GM23338 (cell line): ENCODE data around the gene ABHD3. TPM values are rescaled to one million over a fixed set of nuclear protein-coding genes. Genes with fewer than 3 reads are reported as not detected.

Experiments
- ATAC-seq: fragments of 200-7000 bp; cut with Tn5 transposase; 3 replicates; pipeline ENCODE4 v1.9.1; 2020
- DNase-seq: peaks from one replicate; pipeline ENCODE4 v3.0.0-alpha.2; 2015; ENCODE audit warnings: low spot score
- H2AFZ ChIP-seq: fragments of 200-600 bp; sonication (generic); 2 replicates; pipeline ENCODE4 v1.8.0; 2016; ENCODE audit warnings: antibody characterized with exemption, mild to moderate bottlenecking, moderate library complexity
- H3F3A ChIP-seq: fragments of 200-600 bp; sonication (generic); replicated peaks from 2 replicates; pipeline ENCODE4 v1.8.0; 2017; ENCODE audit warnings: antibody characterized with exemption, mixed run types, low read depth
- H3K27ac ChIP-seq: fragments of 200-600 bp; sonication (generic); 2 replicates; pipeline ENCODE4 v1.6.1; 2016; ENCODE audit warnings: low read depth
- H3K27me3 ChIP-seq: fragments of 200-600 bp; sonication (generic); 2 replicates; pipeline ENCODE4 v1.8.0; 2016; ENCODE audit warnings: mild to moderate bottlenecking, mixed run types, moderate library complexity; ENCODE audit not compliant: insufficient read depth
- H3K36me3 ChIP-seq: fragments of 200-600 bp; sonication (generic); 2 replicates; pipeline ENCODE4 v1.8.0; 2016; ENCODE audit warnings: mild to moderate bottlenecking; ENCODE audit not compliant: insufficient read depth
- H3K4me1 ChIP-seq: fragments of 200-600 bp; sonication (generic); 2 replicates; pipeline ENCODE4 v1.8.0; 2016; ENCODE audit warnings: mild to moderate bottlenecking, moderate library complexity; ENCODE audit not compliant: insufficient read depth
- H3K4me2 ChIP-seq: fragments of 200-600 bp; sonication (generic); 2 replicates; pipeline ENCODE4 v1.7.1; 2017; ENCODE audit warnings: mixed run types
- H3K4me3 ChIP-seq: fragments of 200-600 bp; sonication (generic); 2 replicates; pipeline ENCODE4 v1.6.1; 2016; ENCODE audit warnings: mixed run types
- H3K79me2 ChIP-seq: fragments of 200-600 bp; sonication (generic); replicated peaks from 2 replicates; pipeline ENCODE4 v1.8.0; 2017; ENCODE audit warnings: mild to moderate bottlenecking; ENCODE audit not compliant: insufficient read depth
- H3K9me2 ChIP-seq: fragments of 200-600 bp; sonication (generic); 2 replicates; pipeline ENCODE4 v1.8.0; 2017; ENCODE audit not compliant: insufficient read depth
- H4K20me1 ChIP-seq: fragments of 200-600 bp; sonication (generic); replicated peaks from 2 replicates; pipeline ENCODE4 v1.8.0; 2017; ENCODE audit warnings: mild to moderate bottlenecking; ENCODE audit not compliant: insufficient read depth
- H3K27ac Mint-ChIP-seq: 2 replicates; pipeline ENCODE4 v1.8.0; 2020; ENCODE audit warnings: inconsistent platforms, mild to moderate bottlenecking, moderate library complexity, mixed read lengths
- H3K27me3 Mint-ChIP-seq: 3 replicates; pipeline ENCODE4 v1.8.0; 2022; ENCODE audit warnings: low read depth, mild to moderate bottlenecking, moderate library complexity, mixed read lengths, inconsistent platforms; ENCODE audit not compliant: insufficient read depth, poor library complexity
- H3K36me3 Mint-ChIP-seq: 3 replicates; pipeline ENCODE4 v1.8.0; 2021; ENCODE audit warnings: low read depth, mild to moderate bottlenecking, inconsistent platforms, moderate library complexity, mixed read lengths
- H3K4me1 Mint-ChIP-seq: 3 replicates; pipeline ENCODE4 v1.8.0; 2020; ENCODE audit warnings: mild to moderate bottlenecking, inconsistent platforms, mixed read lengths
- H3K4me3 Mint-ChIP-seq: 3 replicates; pipeline ENCODE4 v1.8.0; 2021; ENCODE audit warnings: moderate library complexity, mild to moderate bottlenecking, inconsistent platforms, mixed read lengths
- H3K9me3 Mint-ChIP-seq: 3 replicates; pipeline ENCODE4 v1.8.0; 2020; ENCODE audit warnings: moderate library complexity, mild to moderate bottlenecking, inconsistent platforms, mixed read lengths
- POLR2AphosphoS5 ChIP-seq: IDR thresholded peaks from 2 replicates; pipeline ENCODE4 v1.6.1; 2016; ENCODE audit warnings: antibody characterized with exemption, low read depth
- ZNF331 ChIP-seq: fragments of 250-450 bp; sonication (Bioruptor Pico); IDR thresholded peaks from 2 replicates; pipeline ENCODE4 v1.5.0; 2020; ENCODE audit warnings: low read depth, mild to moderate bottlenecking, moderate library complexity
- polyA plus RNA-seq: library from polyadenylated mRNA; unstranded; fragments of >200 nt; fragmentation: Nextera tagmentation; extraction: Ambion mirVana; gene quantifications from 2 replicates; pipeline ENCODE4 v1.2.1, GENCODE V29; 2016
- total RNA-seq: library from RNA; depleted of rRNA; stranded (reverse); fragments of >200 nt; shearing (Covaris generic); gene quantifications from 2 replicates; pipeline ENCODE4 v1.2.3, GENCODE V29; 2014
- TF ChIP-seq, protein P1 (sequence below), 2 experiments: fragments of 200-600 bp in 1 of 2; sonication (generic) in 1 of 2; conservative IDR thresholded peaks; 2 replicates each; pipeline versions ENCODE4 v1.5.1 to v1.6.1; 2016 to 2017; ENCODE audit warnings: antibody characterized with exemption in 2 of 2, low read depth in 2 of 2, mild to moderate bottlenecking in 2 of 2, moderate library complexity in 1 of 2
- TF ChIP-seq, protein P2 (sequence below): IDR thresholded peaks from 2 replicates; pipeline ENCODE4 v1.6.1; 2016; ENCODE audit warnings: antibody characterized with exemption
- TF ChIP-seq, protein P3 (sequence below): fragments of 250-450 bp; sonication (Bioruptor Pico); IDR thresholded peaks from 2 replicates; pipeline ENCODE4 v1.5.0; 2020; ENCODE audit warnings: mild to moderate bottlenecking, moderate library complexity

Gene ABHD3
- total and polyA plus RNA-seq, 2 experiments from 2014 or later, result 16.2 to 19.9 TPM

DNA sequence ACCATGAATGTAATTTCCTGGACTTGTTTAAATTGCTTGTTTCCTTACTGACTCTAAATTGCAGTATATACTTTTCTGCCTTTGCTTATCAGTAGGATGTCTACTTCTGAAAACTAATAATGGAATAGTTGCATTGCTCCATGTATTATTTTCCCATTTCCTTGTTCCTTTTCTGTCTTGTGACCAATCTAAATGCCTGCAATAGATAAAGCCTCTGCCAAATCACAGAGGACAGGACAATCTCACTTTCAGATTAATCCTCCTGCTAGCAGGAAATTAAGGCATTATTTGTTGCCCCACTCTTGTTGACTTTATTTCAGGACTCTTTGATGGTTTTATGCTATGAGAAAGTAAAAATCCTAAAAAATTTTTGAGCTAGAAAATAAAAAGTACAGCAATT is 99.4 kb downstream of the ABHD3 start (continued):
- TF ChIP-seq ZNF331 (CRISPR knock-in tag), result no peak
- TF ChIP-seq, protein P1, sequence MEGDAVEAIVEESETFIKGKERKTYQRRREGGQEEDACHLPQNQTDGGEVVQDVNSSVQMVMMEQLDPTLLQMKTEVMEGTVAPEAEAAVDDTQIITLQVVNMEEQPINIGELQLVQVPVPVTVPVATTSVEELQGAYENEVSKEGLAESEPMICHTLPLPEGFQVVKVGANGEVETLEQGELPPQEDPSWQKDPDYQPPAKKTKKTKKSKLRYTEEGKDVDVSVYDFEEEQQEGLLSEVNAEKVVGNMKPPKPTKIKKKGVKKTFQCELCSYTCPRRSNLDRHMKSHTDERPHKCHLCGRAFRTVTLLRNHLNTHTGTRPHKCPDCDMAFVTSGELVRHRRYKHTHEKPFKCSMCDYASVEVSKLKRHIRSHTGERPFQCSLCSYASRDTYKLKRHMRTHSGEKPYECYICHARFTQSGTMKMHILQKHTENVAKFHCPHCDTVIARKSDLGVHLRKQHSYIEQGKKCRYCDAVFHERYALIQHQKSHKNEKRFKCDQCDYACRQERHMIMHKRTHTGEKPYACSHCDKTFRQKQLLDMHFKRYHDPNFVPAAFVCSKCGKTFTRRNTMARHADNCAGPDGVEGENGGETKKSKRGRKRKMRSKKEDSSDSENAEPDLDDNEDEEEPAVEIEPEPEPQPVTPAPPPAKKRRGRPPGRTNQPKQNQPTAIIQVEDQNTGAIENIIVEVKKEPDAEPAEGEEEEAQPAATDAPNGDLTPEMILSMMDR (conservative IDR thresholded peaks at IDR 0.05; ENCODE audit: low read depth in 2 of 2), result no peak

DNA sequence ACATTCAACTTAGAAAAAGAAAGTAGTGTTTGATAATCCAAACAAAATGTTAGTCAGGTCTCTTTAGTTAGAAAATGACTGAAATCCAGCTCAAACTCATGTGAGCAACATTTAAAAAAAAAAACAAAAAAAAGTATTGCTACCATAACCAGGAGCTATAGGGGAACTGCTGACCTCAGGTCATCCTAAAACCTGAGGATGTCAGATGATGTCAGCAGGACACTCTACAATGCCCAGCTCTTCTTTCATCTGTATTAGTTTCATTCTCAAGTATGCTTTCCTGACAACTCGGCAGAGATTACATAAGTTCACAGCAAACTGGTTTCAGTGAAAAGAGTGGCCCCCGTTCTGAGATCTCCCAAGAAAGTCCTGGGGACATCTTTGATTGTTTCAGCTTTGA is 99.9 kb downstream of the ABHD3 start:
- ATAC-seq (no peak), DNase-seq (no peak)
- H3K36me3 Mint-ChIP-seq, result no peaks in the 10 kb centered on the region; the same call in 2 of the 3 replicates
- no peaks in the 10 kb centered on the region for H3K9me3 Mint-ChIP-seq
- peaks cover 13% of the 10 kb centered on the region for H3F3A ChIP-seq
- no peak overlapping the region for H3K4me3 Mint-ChIP-seq
- H3K27me3 ChIP-seq, result no peaks in the 10 kb centered on the region
- H2AFZ ChIP-seq, result no peak overlapping the region
- H3K4me1 ChIP-seq, result no peaks in the 10 kb centered on the region
- H3K36me3 ChIP-seq, result no peaks in the 10 kb centered on the region
- H3K27ac Mint-ChIP-seq, result no peak overlapping the region
- H4K20me1 ChIP-seq, result no peaks in the 10 kb centered on the region
- no peak for TF ChIP-seq POLR2AphosphoS5
- TF ChIP-seq, protein P2, sequence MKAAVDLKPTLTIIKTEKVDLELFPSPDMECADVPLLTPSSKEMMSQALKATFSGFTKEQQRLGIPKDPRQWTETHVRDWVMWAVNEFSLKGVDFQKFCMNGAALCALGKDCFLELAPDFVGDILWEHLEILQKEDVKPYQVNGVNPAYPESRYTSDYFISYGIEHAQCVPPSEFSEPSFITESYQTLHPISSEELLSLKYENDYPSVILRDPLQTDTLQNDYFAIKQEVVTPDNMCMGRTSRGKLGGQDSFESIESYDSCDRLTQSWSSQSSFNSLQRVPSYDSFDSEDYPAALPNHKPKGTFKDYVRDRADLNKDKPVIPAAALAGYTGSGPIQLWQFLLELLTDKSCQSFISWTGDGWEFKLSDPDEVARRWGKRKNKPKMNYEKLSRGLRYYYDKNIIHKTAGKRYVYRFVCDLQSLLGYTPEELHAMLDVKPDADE, result no peak
- TF ChIP-seq, protein P3, sequence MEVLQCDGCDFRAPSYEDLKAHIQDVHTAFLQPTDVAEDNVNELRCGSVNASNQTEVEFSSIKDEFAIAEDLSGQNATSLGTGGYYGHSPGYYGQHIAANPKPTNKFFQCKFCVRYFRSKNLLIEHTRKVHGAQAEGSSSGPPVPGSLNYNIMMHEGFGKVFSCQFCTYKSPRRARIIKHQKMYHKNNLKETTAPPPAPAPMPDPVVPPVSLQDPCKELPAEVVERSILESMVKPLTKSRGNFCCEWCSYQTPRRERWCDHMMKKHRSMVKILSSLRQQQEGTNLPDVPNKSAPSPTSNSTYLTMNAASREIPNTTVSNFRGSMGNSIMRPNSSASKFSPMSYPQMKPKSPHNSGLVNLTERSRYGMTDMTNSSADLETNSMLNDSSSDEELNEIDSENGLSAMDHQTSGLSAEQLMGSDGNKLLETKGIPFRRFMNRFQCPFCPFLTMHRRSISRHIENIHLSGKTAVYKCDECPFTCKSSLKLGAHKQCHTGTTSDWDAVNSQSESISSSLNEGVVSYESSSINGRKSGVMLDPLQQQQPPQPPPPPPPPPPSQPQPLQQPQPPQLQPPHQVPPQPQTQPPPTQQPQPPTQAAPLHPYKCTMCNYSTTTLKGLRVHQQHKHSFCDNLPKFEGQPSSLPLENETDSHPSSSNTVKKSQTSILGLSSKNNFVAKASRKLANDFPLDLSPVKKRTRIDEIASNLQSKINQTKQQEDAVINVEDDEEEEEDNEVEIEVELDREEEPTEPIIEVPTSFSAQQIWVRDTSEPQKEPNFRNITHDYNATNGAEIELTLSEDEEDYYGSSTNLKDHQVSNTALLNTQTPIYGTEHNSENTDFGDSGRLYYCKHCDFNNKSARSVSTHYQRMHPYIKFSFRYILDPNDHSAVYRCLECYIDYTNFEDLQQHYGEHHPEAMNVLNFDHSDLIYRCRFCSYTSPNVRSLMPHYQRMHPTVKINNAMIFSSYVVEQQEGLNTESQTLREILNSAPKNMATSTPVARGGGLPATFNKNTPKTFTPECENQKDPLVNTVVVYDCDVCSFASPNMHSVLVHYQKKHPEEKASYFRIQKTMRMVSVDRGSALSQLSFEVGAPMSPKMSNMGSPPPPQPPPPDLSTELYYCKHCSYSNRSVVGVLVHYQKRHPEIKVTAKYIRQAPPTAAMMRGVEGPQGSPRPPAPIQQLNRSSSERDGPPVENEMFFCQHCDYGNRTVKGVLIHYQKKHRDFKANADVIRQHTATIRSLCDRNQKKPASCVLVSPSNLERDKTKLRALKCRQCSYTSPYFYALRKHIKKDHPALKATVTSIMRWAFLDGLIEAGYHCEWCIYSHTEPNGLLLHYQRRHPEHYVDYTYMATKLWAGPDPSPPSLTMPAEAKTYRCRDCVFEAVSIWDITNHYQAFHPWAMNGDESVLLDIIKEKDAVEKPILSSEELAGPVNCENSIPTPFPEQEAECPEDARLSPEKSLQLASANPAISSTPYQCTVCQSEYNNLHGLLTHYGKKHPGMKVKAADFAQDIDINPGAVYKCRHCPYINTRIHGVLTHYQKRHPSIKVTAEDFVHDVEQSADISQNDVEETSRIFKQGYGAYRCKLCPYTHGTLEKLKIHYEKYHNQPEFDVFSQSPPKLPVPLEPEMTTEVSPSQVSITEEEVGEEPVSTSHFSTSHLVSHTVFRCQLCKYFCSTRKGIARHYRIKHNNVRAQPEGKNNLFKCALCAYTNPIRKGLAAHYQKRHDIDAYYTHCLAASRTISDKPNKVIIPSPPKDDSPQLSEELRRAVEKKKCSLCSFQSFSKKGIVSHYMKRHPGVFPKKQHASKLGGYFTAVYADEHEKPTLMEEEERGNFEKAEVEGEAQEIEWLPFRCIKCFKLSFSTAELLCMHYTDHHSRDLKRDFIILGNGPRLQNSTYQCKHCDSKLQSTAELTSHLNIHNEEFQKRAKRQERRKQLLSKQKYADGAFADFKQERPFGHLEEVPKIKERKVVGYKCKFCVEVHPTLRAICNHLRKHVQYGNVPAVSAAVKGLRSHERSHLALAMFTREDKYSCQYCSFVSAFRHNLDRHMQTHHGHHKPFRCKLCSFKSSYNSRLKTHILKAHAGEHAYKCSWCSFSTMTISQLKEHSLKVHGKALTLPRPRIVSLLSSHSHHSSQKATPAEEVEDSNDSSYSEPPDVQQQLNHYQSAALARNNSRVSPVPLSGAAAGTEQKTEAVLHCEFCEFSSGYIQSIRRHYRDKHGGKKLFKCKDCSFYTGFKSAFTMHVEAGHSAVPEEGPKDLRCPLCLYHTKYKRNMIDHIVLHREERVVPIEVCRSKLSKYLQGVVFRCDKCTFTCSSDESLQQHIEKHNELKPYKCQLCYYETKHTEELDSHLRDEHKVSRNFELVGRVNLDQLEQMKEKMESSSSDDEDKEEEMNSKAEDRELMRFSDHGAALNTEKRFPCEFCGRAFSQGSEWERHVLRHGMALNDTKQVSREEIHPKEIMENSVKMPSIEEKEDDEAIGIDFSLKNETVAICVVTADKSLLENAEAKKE, result no peak
- no peaks in the 10 kb centered on the region for H3K4me1 Mint-ChIP-seq
- H3K27ac ChIP-seq, result no peak overlapping the region
- H3K79me2 ChIP-seq, result peaks cover 2% of the 10 kb centered on the region
- H3K4me3 ChIP-seq, result no peak overlapping the region
- peaks cover 6% of the 10 kb centered on the region for H3K27me3 Mint-ChIP-seq
- H3K4me2 ChIP-seq, result no peak overlapping the region
- H3K9me2 ChIP-seq, result no peaks in the 10 kb centered on the region
